Inferior parietal cortex (tissue), 1 donor: Measurements from ENCODE around the gene MREG.

Source experiments
- DNase-seq: peaks from one replicate; pipeline ENCODE4 v3.0.0-alpha.2; 2016; ENCODE audit errors: extremely low spot score

The MREG gene, protein sequence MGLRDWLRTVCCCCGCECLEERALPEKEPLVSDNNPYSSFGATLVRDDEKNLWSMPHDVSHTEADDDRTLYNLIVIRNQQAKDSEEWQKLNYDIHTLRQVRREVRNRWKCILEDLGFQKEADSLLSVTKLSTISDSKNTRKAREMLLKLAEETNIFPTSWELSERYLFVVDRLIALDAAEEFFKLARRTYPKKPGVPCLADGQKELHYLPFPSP

GRCh38 chr2:216013080-216013909, at the start of gene MREG:
MREG (minus strand) TSS chr2:216013551; CDS start chr2:216013327, 224 bp downstream.
- peak; percentile 72 for DNase-seq

DNA sequence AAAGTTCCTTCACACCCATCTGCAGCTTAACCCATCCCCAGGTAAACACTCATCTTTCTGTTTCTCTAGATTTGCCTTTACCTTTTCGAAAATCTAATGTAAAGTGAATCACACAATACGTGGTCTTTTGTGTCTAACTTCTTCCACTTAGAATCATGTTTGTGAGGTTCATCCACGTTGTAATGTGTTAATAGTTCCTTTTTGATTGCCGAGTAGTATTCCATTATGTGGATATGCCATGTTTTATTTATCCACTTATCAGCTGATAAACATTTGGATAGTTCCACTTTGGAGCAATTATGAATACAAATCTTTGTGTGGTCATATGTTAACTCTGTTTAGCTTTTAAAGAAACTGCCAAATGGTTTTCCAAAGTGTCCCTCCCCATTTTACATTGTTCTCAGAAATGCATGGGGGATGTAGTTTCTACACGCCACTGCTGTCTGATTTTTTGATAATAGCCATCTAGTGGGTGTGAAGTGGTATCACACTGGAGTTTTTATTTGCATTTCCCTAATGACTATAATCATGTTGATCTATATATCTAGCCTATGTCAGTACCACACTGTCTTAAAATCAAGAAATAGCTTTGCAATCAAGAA, 46.0 kb upstream of the MREG start:
- DNase-seq, result no peak

DNA sequence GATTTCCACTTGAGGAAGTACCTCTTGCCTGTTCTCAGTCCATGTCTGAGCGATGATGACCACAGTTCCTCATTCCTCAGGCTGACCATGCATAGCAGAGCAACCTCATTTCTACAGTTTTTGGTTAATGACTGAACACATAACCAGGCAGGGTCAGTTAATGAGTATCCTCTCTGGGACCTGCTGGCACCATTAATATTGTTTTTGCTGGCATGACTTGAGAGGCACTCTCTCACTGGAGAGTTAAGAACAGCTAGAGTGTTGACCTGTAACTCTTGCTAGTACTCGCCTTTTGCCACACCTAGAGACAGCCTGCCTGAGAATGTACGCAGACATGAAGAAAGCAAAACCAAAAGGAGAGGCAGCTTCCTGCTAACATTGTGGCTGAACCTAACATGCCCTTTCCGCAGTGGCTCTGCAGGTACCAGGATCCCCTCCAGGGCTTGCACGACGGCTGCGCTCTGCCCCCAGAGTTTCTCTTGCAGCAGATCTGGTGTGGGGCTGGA, 44.4 kb upstream of the MREG start:
- no peak for DNase-seq

DNA sequence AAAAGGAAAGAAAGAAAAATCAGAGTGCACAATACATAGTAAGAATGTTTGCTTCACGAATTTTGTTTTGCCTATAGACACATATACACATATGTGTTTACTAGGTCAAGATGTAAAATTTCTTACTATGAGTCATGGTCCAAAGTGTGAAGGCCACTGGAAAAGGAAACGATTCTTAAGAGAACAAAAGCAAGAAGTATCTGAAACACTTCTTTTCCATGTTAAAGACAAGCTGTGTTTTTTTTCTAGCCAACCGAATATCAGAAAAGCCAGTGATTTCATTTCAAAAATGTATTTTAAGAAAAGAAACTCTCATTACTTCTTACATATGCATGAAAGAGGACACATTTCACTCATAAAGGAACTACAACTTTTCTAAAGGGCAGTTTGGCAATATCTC, 43.4 kb upstream of the MREG start:
- no peak for DNase-seq

DNA sequence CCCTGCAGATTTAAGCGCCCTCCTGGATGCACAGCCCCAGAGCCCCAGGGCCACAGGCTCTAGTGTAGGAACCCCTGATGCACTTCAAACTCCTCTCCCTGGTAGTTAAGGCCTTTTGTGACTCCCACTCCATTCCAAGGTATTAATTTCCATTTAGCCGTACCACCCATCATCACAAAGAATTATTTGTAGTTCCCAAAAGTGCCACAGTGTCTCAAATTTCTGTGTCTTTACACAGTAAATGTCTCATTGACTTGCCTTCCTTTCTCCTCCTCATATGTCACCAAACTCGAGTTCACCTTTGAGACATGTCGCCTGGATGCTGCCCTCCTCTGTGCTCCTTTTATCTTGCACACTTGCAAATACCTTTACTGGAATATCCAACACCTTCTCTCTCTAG, 42.3 kb upstream of the MREG start:
- no peak for DNase-seq

DNA sequence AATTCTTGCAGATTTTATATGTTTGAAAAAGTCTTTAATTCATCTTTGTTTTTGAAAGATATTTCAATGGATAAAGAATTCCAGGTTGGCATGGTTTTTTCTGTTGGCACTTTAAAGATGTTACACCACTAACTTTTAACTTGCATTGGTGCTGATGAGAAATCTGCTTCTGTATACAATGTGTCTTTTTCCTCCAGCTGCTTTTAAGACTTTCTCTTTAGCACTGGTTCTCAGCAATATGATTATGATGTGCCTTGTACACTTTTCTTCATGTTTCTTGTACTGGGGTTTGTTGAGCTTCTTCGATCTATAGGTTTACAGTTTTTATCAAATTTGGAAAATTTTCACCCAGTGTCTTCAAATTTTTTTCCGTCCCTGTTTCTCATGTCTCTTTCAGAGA, 39.1 kb upstream of the MREG start:
- DNase-seq, result no peak

DNA sequence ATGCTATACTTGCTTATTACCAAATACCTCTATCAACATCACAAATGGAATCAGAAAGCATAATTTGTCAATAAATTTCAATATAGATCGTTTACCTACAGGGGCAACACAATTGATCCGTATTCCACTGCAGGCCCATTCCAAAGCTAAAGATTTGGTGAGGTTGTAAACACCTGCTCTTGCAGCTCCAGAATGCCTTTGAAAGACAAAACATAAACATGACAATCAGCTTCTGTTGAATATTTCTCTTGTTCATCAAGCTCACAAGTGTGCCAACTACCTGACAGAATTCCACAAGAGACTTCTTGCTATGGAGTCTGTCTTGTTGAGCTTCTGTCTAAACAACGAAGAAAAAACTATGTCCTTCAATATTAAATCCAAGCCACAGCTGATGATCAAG, 38.0 kb upstream of the MREG start:
- DNase-seq, result no peak

DNA sequence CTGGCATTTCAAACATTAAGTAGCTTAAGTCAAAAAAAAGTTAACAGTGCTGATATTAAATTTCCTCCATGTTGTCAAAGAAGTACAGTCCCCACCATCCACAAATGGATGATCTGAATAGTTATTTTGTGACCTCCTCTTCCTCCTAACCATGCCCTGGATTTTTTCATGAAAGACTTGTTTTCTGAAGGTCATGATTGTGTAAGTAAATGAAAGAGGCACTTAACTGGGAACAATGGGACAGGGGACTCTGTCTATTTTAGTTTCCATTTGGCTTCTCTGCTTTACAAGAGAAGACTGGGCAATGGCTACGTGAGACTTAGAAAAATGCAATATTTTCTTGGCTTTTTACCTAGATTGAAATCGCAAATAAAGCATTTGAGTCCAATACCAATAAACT, 36.1 kb upstream of the MREG start:
- no peak for DNase-seq

GRCh38 chr2:216047397-216047796, 34.0 kb upstream of the MREG start:
- no peak for DNase-seq

DNA sequence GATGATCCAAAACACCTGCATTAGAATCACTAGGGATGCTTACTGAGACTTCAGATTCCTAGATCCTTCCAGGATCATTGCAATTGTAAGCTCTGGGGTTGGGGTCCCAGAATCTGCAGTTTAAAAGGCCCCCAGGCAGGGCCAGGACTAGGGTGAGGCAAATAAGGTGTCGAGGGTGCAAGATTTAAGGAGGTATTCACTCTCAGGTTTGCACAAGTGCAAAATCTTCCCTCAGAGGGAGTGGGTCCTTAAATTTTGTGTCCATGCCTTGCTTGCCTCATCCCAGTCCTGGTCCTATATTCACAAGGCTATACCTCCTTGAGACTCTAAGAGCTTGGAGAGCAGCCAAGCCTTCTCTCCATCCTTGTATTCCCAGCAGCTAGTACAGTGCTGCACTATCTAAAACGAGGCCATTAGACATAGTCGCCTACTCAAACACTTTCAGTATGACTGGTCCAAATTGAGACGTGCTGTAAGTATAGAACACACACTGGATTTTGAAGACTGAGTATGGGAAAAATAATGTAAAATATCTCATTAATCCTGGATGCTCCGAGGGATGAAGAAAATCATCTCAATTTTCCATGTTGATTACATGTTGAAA, 31.6 kb upstream of the MREG start:
- DNase-seq, result no peak

DNA sequence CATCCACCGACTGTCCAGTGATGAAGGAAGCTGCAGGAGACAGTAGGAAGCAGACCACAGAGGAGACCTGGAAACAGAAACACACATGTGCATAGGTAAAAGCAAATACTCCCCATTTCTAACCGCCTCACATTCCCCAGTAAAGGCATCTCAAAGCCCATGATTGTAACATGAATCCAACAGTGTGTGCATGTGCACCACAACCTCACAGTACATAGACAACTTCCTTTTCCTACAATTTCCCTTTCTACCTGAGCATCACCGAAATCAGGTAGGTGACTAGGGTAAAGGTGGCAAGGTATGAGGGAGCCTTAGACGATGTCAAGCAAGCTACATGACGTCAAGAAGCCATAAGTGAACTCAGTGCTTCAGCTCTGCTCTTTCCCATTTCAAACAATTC, 30.6 kb upstream of the MREG start:
- DNase-seq, result no peak

- DNase-seq, result no peak
These were observed 28.1 kb upstream of the MREG start for GRCh38 chr2:216041438-216041837.

DNA sequence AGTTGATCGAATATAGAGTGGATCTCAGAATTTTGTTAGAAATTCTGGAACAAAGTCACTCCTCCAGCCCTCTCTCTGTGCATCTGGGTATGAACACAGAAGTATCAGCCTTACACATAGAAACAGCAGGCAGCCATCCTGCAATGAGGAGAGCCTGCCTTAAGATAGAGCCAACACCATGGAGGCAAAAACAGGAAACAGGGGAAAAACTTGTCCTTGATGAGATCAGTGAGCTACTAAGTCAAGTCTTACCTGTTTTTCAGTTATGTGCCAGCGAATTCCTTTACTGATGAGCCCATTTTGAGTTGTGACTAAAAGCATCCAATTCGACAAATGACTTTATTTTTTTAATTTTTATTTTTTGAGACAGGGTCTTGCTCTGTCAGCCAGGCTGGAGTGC, 26.6 kb upstream of the MREG start:
- DNase-seq, result no peak

GRCh38 chr2:216034065-216034464, 20.7 kb upstream of the MREG start:
- peak; percentile 86 for DNase-seq

- DNase-seq, result no peak
These were observed 20.1 kb upstream of the MREG start for GRCh38 chr2:216033403-216033802.

GRCh38 chr2:216031960-216032689, 18.8 kb upstream of the MREG start:
- DNase-seq, result no peak

GRCh38 chr2:216030216-216030615, 16.9 kb upstream of the MREG start:
- no peak for DNase-seq

DNA sequence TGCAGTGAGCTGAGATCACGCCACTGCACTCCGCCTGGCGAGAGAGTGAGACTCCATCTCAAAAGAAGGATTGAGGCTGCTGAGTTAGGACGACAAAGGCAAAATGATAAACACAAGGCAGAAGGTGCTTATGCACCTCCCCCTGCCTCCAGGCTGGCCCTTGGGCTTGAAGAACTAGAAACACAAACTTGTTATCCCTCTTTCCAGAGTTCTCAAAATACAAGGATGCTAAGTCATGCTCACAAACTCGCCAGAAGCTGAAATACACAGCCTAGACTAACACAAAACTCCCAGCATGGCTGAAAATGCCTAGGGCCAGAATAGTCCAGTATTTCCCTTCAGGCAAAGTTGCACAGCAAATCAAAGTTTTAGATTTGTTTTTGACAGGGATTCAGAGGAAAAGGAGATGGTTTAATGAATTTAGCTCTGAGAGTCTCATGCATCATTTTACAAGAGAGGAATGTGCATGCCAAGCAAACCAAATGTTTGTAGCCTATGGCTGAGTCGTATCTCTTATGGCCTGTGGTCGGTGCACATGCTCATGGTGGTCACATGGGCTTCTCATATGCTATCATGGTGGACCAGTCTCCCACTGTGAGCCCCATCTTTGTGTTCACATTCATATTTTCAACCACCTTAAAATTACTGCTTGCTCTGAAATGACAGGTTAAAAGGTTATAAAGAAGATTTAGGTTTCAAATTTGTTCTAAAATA, 16.2 kb upstream of the MREG start:
- no peak for DNase-seq

GRCh38 chr2:216024779-216025336, 11.5 kb upstream of the MREG start:
- DNase-seq, result no peak

- peak; percentile 63 for DNase-seq
These were observed 9.8 kb upstream of the MREG start for GRCh38 chr2:216023055-216023648.
